Stimulated activated CD4-positive, alpha-beta T cell treated with anti-CD3 and anti-CD28 coated beads, TNF-alpha, amount 100 ng/mL, for 1 hour (primary cell): ENCODE measurements around the gene TCFL5.

Source experiments
- DNase-seq, 3 donors: peaks; one replicate each; pipeline ENCODE4 v3.0.0-alpha.2; 2020; ENCODE audit warnings: low read depth in 3 of 3, low spot score in 1 of 3

Gene TCFL5

GRCh38 chr20:62896526-62896925 is 34.9 kb upstream of the TCFL5 start:
- DNase-seq, result no peak

- DNase-seq, result no peak
These were observed 33.9 kb upstream of the TCFL5 start for GRCh38 chr20:62895539-62895938.

DNA sequence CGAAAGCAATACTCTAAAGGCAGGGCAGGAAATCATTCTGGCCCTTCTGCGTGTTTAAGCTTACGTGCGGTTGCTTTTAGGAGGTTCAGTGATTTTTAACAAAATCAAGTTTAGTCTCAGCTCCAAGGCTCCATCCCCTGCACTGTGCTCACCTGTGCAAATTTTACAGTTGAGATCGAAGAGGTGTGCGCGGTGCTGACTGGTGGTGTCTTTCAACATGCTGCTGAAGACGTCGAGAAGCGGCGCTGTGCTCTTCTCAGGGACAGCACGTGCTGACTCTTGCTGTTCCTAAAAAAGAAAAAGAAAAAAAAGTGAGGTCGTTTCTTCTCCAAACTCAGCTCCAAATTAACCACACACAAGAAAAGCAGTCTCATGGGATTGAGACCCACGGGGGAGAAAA is 32.6 kb upstream of the TCFL5 start:
- DNase-seq, result no peak

DNA sequence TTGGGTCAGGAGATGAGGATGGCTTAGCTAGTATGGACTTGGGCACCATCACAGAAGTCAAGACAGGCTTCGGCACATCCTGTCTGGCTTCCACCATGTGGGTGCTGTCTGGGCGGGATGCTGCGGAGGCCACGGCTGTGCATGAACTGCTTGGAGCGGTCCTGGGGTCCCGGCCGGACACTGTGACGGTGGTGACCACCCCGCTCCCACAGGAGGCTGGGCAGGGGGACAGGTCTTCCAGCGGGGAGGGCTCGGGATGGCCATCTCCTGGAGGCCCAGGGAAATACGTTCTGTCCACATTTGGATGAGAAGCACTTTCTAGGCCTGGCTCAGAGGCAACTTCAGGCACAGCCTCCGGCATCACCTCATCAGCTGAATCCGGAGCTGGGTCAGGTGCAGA is 32.1 kb upstream of the TCFL5 start:
- no peak for DNase-seq

GRCh38 chr20:62892348-62893304 is 31.0 kb upstream of the TCFL5 start:
- no peak for DNase-seq

- DNase-seq, result no peak
These were observed 29.5 kb upstream of the TCFL5 start for GRCh38 chr20:62891111-62891510.

DNA sequence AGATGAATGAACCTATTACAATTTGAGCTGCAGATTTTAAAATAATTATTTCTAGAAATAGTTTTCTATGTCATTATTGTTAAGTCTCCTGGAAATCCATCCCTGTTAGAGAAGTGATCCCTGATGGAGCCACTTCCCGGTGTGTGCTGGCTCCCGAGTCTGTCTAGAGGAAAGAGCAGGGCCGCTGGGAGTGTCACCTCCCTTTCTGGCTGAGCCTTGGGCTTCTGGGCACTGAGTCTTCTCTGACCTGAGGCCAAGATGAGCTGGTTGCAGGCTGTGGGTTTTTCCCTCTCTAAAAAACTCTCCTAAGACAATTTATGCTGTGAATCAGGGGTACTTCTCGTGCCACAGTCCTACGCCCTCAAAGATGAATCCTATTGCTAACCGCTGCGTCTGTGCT is 28.8 kb upstream of the TCFL5 start:
- no peak for DNase-seq

GRCh38 chr20:62889871-62890270 is 28.2 kb upstream of the TCFL5 start:
- DNase-seq, result no peak

GRCh38 chr20:62889411-62889810 is 27.8 kb upstream of the TCFL5 start:
- DNase-seq, result no peak

GRCh38 chr20:62888910-62889309 is 27.3 kb upstream of the TCFL5 start:
- DNase-seq, result no peak

- DNase-seq, result no peak
These were observed 26.8 kb upstream of the TCFL5 start for GRCh38 chr20:62888406-62888805.

DNA sequence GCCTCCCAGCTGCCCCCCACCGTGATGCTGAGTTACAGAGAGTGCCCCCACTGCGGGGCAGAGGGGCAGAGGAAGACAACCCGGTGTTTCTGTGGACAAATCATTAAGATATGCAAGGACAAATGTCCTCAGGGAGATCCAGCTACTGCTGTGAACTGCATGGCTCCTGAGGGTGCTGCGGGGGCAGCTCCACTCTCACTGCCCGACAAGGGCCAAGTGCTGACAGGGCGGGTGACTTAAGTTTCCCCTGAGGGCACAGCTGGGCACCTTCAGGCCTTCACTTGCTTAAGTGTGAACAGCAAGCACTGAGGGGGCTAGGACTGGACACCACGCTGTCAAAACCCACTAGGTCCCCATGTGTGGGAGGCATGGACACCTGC is 26.2 kb upstream of the TCFL5 start:
- DNase-seq, result no peak

- no peak for DNase-seq
These were observed 25.7 kb upstream of the TCFL5 start for GRCh38 chr20:62887152-62887859.

DNA sequence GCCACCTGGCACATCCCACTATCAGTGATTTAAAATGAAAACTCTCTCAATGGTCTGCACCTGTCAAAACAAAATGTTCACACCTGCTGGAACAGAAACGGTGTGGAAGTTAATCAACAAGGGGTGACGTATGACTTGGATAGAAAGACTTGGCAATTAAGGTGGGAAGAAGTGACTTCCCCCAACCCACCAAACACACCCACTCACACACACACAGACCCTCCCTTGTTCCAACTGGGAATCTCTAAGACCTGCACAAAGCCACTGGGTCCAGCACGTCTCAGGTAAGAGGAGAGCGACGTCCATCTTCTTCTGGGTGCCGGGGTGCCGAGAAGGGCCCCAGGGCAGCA is 25.1 kb upstream of the TCFL5 start:
- DNase-seq, result no peak

DNA sequence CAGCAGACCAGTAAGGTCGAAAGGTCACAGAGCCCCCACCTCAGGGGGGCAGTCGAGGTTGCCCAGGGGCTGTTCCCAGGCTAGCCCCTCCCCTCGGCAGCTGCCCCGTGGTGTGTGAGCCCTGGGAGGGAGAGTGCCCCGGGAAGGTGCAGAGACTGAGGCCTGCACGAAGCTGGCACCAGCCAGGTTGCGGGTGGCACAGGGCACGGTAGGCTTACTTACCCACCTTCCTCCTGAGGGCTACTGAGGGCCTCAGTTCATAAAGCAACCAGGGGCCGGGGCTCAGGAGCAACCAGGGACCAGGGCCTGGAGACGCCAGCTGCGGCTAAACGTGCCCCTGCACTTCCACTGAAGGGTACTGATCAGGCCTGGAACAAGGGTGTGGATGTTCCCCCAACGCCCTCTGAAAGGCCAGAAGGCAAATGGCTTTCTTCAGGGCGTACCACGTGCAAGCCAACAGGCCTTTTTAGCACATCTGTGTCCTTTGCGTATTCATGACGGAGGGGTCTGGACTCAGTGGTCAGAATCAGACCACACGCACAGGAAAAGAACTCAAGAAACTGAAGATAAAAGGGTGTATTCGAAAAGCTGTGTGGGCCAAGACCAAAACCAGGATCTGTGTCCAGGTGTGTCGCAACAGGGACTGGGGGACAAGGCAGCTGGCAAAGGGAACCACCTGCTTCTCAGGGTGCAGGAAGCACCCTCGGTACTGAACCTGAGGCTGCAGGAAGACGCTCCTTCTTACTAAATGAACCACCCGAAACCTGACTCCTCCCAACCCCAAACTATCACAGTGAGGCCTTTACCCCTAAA is 24.5 kb upstream of the TCFL5 start:
- DNase-seq, result no peak

- DNase-seq, result no peak
These were observed 23.6 kb upstream of the TCFL5 start for GRCh38 chr20:62885046-62885895.

- no peak for DNase-seq
These were observed 22.9 kb upstream of the TCFL5 start for GRCh38 chr20:62884556-62884955.

DNA sequence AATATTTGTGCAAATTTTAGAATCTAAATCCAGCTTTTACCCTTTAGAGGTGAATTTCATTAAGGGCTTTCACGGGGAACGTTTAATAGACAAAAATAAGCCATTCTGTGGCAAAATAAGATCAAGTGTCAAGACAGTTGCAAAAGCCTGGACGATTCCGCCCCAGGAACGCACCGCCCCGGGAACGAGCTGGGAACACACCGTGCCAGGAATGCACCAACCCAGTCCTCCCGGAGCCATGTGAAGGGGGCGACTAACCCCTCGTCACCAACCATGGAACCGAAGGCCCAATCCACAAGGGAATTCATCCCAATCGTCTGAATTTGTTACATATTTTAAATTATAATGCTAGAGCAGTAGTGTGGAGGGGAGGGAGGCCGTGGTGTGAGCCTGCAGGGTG is 20.8 kb upstream of the TCFL5 start:
- no peak for DNase-seq

DNA sequence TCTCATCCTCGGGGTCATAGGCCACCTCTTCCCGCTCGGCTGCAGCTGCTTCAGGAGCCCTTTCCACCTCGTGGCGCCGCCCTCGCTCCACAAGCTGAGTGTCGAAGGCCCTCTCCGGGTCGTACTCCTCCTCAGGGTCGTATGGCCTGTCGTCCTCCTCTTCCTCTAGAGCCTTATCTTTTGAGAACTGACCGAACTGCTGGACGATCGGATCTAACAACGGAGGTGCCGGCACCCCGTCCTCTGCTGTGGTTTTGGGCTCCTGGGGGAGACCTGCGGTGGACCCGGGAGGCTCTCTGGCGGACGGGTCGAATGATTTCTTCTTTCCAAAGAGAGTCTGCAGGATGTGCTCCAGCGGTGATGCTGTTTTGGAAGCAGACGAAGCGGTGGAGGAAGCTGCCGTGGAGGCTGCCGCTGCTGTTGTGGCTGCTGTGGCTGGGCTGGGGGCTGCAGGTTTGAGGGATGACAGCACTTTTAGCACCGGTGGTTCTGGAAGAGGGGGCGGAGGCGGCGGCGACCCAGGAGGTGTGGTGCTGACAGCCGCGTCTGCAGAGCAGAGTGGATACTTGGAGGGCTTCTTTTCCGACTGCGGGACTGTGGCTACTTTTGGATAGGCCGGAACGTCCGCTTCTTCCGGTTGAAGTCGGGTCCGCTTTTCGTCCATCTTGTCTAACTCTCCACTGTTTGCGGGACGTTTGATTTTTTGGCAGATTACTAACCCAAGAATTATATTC is 20.2 kb upstream of the TCFL5 start:
- no peak for DNase-seq
